ENCODE measurements around the gene RPS3.

DNA sequence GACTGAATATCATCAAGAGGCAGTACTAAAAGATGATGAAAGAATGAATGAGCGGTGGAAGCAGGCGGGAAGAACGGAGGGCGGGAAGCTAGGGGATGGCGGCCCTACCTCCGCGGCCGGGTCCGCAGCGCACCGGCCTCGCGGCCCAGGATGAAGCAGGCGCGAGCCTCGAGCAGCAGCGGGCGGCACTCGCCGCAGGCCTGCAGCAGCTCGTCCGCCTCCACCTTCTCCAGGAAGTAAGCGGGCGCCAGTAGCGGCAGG is 30.3 kb downstream of the RPS3 start:
- TF ChIP-seq, protein P1, sequence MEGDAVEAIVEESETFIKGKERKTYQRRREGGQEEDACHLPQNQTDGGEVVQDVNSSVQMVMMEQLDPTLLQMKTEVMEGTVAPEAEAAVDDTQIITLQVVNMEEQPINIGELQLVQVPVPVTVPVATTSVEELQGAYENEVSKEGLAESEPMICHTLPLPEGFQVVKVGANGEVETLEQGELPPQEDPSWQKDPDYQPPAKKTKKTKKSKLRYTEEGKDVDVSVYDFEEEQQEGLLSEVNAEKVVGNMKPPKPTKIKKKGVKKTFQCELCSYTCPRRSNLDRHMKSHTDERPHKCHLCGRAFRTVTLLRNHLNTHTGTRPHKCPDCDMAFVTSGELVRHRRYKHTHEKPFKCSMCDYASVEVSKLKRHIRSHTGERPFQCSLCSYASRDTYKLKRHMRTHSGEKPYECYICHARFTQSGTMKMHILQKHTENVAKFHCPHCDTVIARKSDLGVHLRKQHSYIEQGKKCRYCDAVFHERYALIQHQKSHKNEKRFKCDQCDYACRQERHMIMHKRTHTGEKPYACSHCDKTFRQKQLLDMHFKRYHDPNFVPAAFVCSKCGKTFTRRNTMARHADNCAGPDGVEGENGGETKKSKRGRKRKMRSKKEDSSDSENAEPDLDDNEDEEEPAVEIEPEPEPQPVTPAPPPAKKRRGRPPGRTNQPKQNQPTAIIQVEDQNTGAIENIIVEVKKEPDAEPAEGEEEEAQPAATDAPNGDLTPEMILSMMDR (optimal IDR thresholded peaks at IDR 0.05 in 1 of 3, IDR thresholded peaks at IDR 0.05 in 1 of 3, conservative IDR thresholded peaks at IDR 0.05 in 1 of 3; ENCODE audit: extremely low read depth in 1 of 3, insufficient read depth in 2 of 3, low read length in 3 of 3): no peak
- no peak for TF ChIP-seq EZH2 (IDR thresholded peaks at IDR 0.05; ENCODE audit: low read length)
